ENCODE results near the gene ETV6.

ETV6 gene

DNA sequence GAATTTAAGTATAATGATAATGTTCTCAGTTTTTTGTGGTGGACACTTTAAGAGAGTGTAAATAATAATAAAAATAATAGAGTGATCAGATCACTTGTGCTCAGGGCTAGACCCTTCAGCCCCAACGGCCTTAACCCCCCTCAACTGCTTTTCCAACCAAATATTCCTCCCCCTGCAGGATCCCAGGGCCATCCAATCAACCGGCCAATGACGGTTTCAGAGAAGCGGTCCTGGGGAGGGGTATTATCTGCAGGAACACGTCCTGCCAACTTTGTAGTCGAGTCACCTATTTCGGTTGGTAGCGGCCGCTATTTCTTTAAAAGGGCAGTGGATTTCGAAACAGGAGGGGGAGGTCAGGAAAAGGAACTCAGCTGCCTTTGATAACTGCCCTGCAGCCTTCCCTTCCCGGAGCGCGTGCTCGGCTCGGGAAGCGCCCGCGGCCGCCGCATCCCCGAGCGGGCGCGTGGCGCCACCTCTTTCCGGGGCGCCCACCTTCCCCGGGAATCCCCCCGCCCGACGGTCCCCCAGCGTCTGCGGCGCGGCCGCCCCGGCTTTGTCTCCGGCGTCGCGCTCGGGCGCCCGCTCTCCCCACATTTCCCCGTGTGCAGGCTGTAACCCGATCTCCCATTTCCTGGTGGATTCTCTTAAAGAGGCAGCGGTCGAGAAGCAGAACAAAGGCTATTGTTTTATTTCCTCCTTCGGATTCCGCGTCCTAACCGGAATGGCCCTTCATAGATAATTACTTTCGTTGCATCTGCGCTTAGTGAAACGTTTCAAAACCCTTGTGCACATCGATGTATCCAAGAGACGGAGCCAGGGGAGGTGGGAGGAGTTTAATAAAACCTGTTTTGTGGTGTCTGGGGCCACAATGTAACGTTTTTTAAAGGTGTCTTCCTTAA lies 711 bp upstream of the ETV6 start:
- peak; percentile 70 for DNase-seq

DNA sequence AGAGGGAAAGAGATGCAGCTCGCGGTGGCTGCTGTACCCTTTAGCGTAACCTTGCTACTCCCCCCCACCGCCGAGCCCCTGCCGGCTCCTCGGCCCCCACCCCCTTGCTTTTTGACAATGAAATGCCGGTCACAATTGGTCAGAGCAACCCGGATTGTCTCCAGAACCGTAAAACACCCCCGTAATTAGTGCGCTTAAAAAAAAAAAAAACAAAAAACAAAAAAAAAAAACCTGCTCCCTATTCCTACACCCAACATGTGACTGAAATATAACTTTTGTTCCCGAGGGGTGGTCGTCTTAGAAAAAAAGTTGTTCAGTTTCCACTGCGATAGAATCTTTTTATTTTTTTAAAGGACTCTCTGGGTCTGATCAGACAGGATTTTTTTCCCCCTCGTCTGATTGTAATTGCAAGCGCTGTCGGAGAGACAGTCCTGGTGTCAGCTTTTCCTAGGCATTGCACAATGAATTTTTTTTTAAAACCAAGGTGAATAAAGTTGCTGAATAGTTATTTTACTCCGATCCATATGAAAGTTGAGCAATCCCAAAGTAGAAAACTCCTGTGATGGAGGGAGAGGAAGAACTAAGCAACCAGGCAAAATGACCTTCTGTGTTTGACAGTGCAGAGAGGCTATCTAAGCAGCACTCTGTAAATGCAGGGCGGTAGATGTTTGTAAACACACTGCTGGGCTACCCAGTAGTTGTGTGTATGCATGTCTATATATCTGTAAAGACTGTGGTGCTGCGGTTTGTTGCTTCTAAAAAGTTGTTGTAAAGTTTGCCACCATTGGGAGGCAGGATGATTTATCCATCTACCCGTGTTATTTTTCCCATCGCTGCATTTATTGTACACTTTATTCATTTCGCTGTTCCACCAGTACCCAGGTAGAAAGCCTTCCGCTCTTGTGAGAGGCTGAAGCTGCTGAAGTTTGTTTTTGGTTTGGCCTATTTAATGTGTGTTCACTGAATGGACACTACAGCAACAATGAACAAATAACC lies 1.1 kb downstream of the ETV6 start:
- no peak for DNase-seq

DNA sequence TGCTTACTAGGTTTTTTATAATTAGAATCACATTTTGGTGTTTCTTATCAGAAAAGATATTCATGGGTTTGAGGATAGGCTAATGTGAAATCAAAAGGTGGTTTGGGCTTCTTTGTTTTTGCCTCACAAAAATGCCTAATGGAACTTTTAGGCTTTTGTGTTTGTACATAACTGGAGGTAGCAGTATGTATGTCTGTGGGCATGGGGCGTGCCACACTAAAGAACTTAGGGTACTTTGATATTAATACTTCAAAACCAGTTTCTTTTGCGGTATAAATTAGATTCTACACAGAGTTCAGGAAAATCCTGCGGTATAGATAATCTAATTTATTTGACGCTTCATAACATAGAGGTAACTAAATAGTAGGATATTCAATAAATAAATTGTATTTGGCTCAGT lies 1.9 kb downstream of the ETV6 start:
- no peak for DNase-seq

DNA sequence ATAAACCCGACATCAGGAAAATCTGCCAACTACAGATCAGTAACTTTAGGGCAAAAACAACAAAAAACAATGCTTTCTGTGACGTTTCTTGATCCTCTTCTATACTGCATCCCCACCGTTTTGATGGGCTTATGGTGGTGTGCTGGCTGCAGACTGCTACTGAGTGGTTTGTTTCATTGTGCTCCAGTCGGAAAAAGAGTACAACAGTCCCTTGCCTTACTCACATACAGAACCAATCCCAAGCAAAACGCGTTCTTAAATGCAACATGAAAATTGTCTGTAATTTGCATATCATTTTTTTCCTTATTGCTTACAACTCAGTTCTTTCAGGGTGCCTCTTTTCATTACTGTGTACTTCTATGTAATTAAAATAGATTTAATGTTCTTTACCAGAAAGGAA lies 2.3 kb downstream of the ETV6 start:
- DNase-seq = no peak

DNA sequence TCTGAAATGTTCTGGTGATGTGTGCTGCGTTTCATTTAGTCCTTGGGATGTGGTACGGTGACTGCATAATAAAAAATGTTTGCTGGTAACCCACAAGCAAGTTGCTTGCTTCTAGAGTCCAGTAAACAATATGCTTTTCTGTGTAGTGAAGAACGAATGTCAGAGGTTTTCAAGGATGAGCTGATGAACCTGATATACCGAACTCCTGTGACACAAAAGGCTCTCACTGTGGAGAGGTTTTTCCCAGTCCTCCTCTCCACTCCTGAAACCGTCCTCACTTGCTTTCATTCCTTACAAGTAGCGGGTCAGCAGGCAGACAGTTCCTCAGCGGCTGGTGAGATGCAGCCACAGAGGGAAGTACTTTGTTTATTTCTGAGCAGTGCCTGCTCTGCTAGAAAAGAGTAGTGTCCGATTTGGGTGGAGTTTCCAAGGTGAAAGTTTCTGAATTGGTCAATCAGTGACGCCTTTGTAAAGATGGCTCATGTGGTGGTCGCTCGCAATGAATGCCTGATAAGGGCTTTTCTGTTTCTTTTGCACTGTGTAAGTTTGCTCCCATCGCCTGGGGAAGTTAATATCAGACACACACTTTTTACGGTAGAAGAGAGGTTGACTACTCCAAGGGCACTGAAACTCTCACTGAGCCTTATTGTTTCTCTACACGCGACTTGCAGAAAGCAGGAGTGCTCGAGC lies 3.0 kb downstream of the ETV6 start:
- no peak for DNase-seq

DNA sequence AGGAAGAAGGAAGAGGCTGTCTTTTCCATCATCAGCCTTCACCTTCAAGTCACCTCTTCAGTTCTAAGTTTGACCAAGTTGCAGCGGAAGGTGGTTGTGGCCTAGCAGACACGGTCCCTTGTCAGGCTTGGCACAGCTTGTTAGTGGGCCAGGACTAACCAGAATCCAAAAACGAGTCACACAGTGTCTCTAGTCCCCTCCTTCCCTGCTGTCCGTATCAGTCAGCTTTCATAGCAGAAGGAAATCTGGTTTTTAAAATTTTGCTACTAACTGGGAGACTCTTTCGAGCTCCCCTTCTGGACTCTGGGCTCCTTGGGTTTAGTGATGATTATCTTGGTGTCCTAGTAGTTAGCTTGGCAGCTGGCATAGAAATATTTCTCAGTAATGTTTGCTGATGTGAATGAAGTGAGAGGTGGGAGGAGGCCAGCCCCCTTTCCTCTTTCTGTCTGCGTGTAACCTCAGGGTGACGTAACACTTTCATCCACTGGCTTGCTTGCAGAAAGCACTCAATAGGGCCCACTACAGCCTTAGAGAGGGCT lies 3.8 kb downstream of the ETV6 start:
- peak; percentile 16 for DNase-seq

DNA sequence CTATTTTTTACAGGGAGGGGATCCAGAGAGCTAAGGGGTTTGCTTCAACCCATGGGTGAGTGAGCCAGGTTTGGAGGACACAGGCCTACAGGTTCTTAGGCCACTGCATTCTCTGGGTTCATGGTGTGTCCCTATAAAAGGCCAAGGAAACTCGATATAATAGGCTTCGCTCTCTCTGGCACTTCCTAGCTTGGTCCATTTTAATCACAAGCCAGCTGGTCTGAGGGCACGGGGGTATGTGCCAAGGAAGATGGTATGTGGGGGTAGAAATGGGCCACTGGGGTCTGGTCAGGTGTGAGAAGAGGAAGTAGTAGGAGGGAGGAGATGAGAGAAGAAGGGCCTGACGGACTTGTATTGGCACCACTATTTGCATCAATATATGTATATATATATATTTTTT lies 4.9 kb downstream of the ETV6 start:
- DNase-seq = no peak

DNA sequence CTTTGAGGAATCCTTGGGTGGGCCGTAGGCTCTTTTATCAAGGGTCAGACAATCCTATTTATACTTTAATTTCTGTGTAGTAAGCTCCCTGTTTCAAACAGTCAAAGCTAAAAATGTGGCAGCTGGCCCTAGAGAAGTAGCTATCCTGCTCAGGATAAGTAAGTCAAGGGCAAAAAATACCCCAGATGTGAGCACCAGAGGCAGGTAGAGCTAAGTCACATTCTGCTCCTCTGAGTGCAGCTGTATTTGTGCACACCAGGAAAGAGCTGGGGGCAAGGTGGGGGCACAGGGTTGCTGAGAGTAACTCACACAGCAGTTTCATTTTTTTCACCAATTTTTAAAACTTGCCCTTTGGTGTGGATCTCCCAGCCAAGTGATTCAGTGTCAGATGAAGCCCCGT lies 5.3 kb downstream of the ETV6 start:
- DNase-seq = no peak

DNA sequence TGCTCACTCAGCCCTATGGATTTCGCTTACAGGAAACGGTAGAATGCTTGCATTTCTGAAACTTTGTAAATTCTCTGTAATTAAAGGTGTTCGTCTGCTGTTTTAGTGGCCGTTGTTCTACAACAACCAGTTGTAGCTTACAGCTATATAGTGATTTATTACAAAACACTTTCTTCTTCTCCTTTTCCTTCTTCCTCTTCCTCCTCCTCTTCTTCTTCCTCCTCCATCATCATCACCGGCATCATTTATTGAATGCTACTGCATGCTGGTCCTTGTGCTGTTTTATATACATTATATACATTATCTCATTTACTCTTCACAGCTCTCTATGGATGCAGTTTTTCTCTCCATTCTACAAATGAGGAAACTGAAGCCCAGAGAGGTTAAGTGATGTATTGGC lies 6.4 kb downstream of the ETV6 start:
- DNase-seq = no peak

DNA sequence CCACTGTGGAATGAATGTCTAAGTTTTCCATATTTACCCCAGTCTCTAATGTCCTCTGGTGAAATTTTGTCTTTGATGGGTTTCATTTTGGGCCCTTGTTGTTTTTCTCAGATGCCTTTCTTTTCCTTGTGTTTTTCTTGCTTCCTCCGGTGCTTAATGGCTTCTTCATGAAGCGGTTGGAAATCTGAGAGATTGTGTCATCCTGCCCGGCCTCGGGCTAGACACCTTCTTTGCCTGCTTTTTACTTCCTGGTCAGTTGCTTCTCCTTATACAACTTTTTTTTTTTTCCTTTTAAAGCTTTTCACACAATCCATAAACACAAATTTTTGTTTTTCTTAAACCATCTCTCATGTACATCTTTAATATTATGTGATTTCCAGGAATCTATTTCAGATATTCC lies 7.1 kb downstream of the ETV6 start:
- DNase-seq = no peak

DNA sequence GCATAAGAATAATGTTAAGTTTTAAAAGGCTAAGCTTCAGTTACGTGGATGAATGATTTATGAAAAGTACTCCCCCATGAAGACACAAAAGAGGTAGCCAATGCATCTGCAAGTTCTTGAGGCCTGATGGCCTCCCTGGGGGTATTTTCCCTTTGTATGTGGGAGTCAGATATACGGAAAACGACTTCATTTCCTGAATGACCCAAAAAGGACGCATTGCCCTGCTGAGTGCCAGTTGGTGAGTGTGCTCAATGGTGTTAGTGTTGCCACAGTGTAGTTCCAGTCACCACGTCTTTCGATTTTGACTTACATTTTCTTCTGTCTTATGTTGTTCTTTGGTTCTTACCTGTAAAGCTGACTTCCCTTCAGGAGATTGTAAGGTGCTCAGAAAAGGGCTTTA lies 8.0 kb downstream of the ETV6 start:
- DNase-seq = no peak

DNA sequence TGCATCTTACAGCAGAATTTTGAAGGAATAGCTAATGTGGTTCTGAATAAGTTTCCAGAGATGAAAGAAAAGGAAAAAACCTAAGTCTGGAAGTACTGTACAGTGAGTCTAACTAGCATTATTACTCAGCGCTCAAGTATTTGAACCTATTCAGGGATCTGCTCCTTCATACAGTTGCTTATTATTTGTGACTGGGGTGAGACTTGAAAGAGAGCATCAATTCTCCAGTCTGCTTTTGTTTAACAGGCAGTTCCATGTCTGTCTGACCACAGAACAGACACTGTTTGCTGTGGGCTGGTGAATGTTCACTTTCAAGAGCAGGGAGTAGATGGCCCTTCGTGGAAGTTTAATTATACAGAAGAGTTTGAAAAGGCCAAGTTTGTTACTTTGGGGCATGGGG lies 9.3 kb downstream of the ETV6 start:
- DNase-seq = no peak

DNA sequence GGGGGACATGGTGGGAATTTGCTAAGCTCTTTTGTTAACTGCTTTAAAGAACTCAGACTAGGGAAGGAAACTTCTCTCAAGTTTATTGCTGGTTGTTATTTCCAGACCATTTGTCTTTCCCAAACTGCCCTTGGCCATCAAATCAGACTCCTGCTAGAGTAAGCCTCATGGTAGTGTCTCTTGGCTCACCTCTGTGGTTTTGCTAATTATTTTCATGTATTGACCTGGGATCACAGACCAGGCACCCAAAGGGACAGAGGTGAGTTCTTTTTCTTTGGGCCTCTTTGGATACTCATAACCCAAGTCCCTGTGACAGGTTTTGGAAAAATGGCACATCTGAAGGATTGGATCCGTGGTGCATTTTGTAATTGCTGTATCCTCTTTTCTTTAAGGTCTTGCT lies 11.2 kb downstream of the ETV6 start:
- DNase-seq = no peak

DNA sequence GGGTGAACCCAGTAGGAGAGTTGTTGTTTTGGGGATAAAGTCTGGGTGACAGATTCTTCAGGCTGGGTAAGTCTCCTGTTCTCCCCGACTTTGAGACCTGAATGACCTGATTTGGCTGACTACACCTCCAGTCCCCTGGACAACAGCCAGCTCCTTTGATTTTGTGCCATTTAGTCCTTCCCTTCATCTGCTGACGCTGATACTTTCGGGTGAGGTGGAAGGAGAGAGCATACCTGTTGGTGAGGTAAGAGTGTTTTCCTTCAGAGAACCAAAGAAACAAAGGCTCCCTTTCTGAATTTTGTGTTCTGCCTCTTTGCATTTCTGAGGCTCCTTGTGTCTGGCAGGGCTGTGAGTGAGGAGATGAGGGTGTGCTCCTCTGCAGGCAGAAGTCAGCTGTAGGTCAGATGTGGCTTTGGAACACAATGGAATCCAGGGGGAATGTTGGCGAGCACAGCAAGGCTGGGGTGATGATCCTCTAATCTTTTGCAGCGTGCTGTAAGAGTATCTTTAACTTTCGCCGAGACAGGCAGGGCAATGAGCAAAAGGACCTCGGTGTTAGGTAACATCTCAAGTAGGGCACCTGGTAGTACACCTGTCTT lies 12.1 kb downstream of the ETV6 start:
- DNase-seq = no peak

DNA sequence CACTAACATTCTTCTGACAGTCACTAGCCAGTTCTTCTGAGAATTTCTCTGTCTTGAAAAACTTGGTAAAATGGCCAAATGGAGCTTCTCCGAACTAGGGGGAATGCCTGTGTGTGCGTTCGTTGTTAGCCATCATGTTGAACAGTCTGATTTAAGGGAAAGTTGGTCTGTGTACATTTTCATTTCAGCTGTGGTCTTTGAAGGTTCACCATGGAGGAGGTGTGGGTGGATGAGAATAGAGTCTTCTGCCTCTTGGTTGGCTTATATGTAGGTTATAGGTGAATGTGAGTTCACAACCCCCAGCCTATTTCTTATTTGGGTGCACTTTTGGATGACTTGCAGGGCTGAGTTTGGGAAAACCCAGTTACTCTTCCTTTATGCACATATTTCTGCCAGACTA lies 12.9 kb downstream of the ETV6 start:
- no peak for DNase-seq

DNA sequence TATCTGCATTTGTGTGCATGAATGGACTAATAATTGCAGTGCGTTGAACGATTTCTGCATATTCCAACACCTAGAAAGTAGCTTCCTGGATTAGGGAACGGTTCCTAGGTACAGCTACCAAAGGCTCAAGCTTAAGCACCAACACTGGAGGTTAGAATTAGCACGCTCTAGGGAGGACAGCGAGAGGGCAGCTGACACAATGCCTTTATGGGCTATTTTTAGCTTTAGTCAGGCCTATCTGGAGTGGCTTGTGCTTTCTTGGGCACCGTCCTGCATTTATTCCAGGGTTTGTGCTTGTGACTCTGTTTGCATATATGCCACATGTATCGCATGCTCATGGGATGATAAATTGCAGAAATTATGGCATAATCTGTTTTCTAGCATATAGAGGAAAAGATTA lies 13.7 kb downstream of the ETV6 start:
- no peak for DNase-seq

DNA sequence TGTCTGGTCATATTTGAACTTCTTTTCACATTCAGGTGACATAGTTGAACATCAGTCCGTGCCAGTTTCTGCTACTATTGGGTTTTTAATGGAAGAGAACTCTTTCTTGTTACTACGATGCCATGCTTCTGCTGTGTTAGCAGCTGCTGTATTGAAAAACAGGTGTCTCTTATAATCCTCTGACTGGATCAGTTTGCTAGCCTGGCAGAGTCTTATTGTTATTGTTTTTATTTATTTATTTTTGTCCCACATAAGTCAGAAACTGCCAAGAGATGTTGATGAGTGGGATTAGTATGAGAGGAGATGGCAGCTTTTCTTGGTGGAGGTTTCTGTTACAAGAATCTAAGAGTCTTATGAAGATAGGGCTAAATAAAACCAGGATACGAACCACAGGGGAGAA lies 14.6 kb downstream of the ETV6 start:
- DNase-seq = no peak

DNA sequence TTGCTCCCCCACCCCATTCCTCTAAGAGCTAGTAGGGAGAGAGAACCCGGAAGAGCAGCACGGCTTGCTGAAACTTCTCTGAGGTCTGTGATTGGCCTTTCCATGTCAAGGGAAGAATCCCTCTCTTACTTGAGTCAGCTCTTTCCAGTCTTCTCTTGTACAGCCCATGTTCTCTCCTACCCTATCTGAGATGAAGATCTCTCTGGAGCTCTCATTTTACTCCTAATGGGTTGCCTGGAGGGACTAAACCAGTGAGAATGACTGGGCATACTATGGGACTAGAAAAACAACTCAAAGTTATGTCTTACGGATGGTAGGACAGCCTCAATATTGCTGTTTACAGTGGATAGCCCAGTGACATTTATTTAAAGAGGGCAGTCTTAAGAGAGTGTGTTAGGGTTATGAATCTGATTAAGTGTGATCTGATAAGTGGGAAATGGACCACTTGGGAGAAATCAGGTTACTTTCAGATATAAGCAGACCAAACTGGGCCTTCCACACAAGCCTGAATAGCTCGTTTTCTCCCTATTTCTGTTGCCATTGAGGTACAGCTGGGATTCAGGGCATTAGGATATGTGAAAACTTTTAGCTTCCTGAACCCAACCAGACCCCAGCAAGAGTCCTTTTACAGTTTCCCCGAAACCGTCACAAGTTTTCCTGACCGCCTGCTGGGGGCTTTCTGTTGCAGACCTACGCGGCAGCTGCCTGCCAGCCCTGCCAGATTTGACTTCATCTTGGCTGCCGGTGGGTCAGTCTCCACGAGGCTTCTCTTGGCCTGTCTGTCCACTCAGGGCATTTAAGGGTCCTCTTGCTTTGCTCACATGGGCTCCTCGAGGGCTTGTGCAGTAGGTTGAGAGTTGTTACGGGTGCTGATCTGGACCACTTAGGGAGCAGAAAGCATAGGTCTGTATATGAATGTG lies 16.9 kb downstream of the ETV6 start:
- no peak for DNase-seq

DNA sequence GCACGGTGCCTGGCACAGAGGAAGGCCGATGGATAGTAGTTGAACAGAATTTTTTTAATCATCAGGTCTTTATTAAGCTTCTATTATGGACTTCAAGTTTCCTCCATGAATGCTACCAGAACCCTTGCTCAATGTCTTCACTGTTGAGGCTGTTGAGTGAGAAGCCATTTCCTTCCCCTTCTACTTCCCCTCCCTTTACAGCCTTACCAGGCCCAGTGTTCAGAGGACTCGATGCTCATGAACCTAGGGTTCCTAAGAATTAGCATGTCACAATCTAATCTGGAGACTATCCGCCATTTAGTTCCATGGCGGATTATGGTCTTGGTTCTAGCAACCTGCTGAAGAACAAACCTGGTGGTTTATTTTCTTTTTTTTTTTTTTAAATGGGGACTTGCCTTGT lies 17.7 kb downstream of the ETV6 start:
- DNase-seq = no peak

DNA sequence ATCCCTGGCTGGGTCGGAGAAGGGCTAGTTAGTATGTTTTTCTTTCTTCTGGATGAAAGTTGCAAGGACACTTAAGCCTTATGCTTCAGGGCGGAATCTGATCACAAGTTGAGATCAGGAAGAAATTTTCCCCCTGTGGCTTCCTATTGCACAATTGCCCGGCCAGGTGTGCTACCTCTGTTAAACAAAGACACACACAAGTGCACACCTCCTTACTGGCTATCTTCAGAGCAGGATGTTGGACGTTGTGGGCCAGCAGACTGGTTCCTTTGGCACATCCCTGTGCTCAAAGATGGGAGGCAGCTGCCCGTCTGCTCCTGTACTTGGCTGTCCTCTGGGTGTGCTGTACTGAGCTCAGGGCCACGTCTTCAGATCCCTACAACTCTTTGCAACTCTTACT lies 19.1 kb downstream of the ETV6 start:
- no peak for DNase-seq

DNA sequence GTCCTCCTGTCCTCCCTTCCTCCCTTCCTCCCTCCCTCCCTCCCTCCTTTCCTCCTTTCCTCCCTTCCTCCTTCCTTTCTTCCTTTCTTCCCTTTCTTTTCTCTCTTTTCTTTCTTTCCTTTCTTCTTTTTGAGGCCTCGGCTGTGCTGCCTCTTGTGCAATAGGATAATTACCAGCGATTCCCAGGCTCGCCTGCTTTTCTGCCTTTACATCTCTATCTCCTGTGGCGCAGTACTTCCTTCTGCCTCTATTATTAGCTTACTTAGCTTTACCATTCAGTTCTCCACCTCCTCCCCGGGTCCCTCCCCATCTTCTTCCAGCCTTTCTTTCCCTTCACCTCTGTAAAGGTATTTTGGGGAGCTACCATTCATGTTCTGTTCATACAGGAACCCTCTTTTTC lies 19.9 kb downstream of the ETV6 start:
- DNase-seq = no peak
